PC-9 (cell line): ENCODE measurements around the gene RGS7. TPM values are rescaled to one million over a fixed set of nuclear protein-coding genes. Genes with fewer than 3 reads are reported as not detected.

Experiments used
- BruUV-seq: library from RNA; stranded (reverse); fragments of 400-500 nt; replicated peaks from 2 replicates; lab custom pipeline; 2021; lab: Mats Ljungman, UMichigan
- CTCF ChIA-PET: fragments of 300-600 bp; sonication (Branson Sonifier 250); formaldehyde crosslinking; loops from one replicate; lab custom pipeline; 2022; ENCODE audit warnings: antibody characterized with exemption; lab: Charles Lee
- POLR2A ChIA-PET: fragments of 300-600 bp; sonication (Branson Sonifier 250); formaldehyde crosslinking; loops from one replicate; lab custom pipeline; 2022; ENCODE audit warnings: antibody characterized with exemption; ENCODE audit not compliant: unreplicated experiment; lab: Charles Lee
- DNase-seq, 2 experiments: peaks; one replicate each; pipeline versions ENCODE4 v3.0.0 to v3.0.0-alpha.2; 2015 to 2022; ENCODE audit warnings: mixed read lengths in 1 of 2
- H2AFZ ChIP-seq: fragments of 200-600 bp; sonication (generic); 2 replicates; pipeline ENCODE4 v1.8.1; 2017; ENCODE audit warnings: antibody characterized with exemption
- H3F3A ChIP-seq: fragments of 200-600 bp; sonication (generic); 2 replicates; pipeline ENCODE4 v1.8.1; 2017; ENCODE audit warnings: antibody characterized with exemption, mild to moderate bottlenecking, low read depth; ENCODE audit not compliant: insufficient read depth
- H3K27ac ChIP-seq: fragments of 200-600 bp; sonication (generic); 2 replicates; pipeline ENCODE4 v1.6.1; 2016; ENCODE audit warnings: mixed run types
- H3K27me3 ChIP-seq: fragments of 200-600 bp; sonication (generic); 2 replicates; pipeline ENCODE4 v1.6.1; 2016; ENCODE audit warnings: low read depth, mixed run types; ENCODE audit not compliant: insufficient read depth
- H3K36me3 ChIP-seq: fragments of 200-600 bp; sonication (generic); 2 replicates; pipeline ENCODE4 v1.6.1; 2016; ENCODE audit warnings: low read depth, mixed run types
- H3K4me1 ChIP-seq: fragments of 200-600 bp; sonication (generic); replicated peaks from 2 replicates; pipeline ENCODE4 v1.6.1; 2016; ENCODE audit warnings: mixed run types; ENCODE audit not compliant: insufficient read depth
- H3K4me2 ChIP-seq: fragments of 200-600 bp; sonication (generic); 2 replicates; pipeline ENCODE4 v1.6.1; 2017; ENCODE audit warnings: mixed run types
- H3K4me3 ChIP-seq: fragments of 200-600 bp; sonication (generic); 2 replicates; pipeline ENCODE4 v1.6.1; 2016; ENCODE audit warnings: mixed run types
- H3K79me2 ChIP-seq: fragments of 200-600 bp; sonication (generic); 2 replicates; pipeline ENCODE4 v1.6.1; 2017; ENCODE audit warnings: low read depth, mixed run types
- H3K9me2 ChIP-seq: fragments of 200-600 bp; sonication (generic); 2 replicates; pipeline ENCODE4 v1.8.1; 2017; ENCODE audit warnings: mild to moderate bottlenecking; ENCODE audit not compliant: insufficient read depth
- H3K9me3 ChIP-seq: fragments of 200-600 bp; sonication (generic); 2 replicates; pipeline ENCODE4 v1.8.1; 2016; ENCODE audit warnings: low read depth; ENCODE audit not compliant: insufficient read depth
- H4K20me1 ChIP-seq: fragments of 200-600 bp; sonication (generic); 2 replicates; pipeline ENCODE4 v1.8.1; 2017; ENCODE audit not compliant: insufficient read depth
- EZH2 ChIP-seq: fragments of 200-600 bp; sonication (generic); IDR thresholded peaks from 2 replicates; pipeline ENCODE4 v1.8.0; 2017; ENCODE audit warnings: antibody characterized with exemption, low read depth
- intact Hi-C: fragments of 100-400 bp; cut with micrococcal nuclease; formaldehyde crosslinking; loops from one replicate; pipeline ENCODE4 v1.10.0; 2022; ENCODE audit not compliant: unreplicated experiment
- total RNA-seq: library from RNA; stranded (reverse); gene quantifications from 2 replicates; pipeline ENCODE4 v1.2.3, GENCODE V29; 2021
- TF ChIP-seq, protein P1 (sequence below): fragments of 200-600 bp; sonication (generic); conservative IDR thresholded peaks from 2 replicates; pipeline ENCODE4 v1.6.1; 2017; ENCODE audit warnings: mixed run types, antibody characterized with exemption, mild to moderate bottlenecking, moderate library complexity

RGS7 gene
- total RNA-seq, 1 experiment from 2014 or later: 5.8 TPM

DNA sequence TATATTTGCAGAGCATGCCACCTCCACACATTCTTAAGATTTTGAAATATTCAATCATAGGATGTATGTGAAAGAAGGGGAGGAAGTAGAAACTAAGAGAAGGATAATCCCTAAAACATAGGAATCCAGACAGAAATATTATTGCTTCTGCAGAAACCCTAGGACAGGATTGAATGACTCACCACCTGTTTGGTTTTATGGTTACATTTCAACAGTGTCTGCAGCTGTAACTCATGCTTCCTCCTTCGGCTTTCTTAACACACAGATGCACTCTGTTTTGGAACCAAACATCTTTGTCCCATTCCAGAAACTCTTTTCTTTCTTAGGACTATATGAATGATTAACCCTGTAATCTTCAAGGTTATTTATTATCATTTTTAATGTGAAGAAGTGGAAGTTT lies 20.7 kb downstream of the RGS7 start:
- no TSS peak for BruUV-seq
- TF ChIP-seq, protein P1, sequence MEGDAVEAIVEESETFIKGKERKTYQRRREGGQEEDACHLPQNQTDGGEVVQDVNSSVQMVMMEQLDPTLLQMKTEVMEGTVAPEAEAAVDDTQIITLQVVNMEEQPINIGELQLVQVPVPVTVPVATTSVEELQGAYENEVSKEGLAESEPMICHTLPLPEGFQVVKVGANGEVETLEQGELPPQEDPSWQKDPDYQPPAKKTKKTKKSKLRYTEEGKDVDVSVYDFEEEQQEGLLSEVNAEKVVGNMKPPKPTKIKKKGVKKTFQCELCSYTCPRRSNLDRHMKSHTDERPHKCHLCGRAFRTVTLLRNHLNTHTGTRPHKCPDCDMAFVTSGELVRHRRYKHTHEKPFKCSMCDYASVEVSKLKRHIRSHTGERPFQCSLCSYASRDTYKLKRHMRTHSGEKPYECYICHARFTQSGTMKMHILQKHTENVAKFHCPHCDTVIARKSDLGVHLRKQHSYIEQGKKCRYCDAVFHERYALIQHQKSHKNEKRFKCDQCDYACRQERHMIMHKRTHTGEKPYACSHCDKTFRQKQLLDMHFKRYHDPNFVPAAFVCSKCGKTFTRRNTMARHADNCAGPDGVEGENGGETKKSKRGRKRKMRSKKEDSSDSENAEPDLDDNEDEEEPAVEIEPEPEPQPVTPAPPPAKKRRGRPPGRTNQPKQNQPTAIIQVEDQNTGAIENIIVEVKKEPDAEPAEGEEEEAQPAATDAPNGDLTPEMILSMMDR: no peak
- TF ChIP-seq EZH2: no peak
- H3K9me2 ChIP-seq: no peaks in the 10 kb centered on the region
- H3K27ac ChIP-seq: no peak overlapping the region
- no peaks in the 10 kb centered on the region for H3K9me3 ChIP-seq
- H4K20me1 ChIP-seq: no peaks in the 10 kb centered on the region
- no peaks in the 10 kb centered on the region for H3K79me2 ChIP-seq
- ChIA-PET POLR2A (no interaction called here), CTCF (no interaction called here)
- intact Hi-C loops: no loop called here
- H3K4me1 ChIP-seq: no peaks in the 10 kb centered on the region
- no peak for DNase-seq
- H3F3A ChIP-seq: no peaks in the 10 kb centered on the region
- H3K36me3 ChIP-seq: no peaks in the 10 kb centered on the region
- no peak overlapping the region for H3K4me2 ChIP-seq
- no peak overlapping the region for H2AFZ ChIP-seq
- H3K4me3 ChIP-seq: no peak overlapping the region
- H3K27me3 ChIP-seq: peaks cover 34% of the 10 kb centered on the region

GRCh38 chr1:241332987-241333386 lies 24.0 kb downstream of the RGS7 start:
- CTCF ChIA-PET: interaction anchor here (0.6 kb wide), 1 partner anchor 25 kb away, joined by 3 read pairs; no protein-coding TSS in a partner anchor
- H3K79me2 ChIP-seq: no peaks in the 10 kb centered on the region
- no peaks in the 10 kb centered on the region for H3F3A ChIP-seq
- intact Hi-C loops: no loop called here
- no peaks in the 10 kb centered on the region for H3K9me3 ChIP-seq
- DNase-seq: no peak
- H3K27me3 ChIP-seq: peaks cover 48% of the 10 kb centered on the region
- H3K36me3 ChIP-seq: no peaks in the 10 kb centered on the region
- TF ChIP-seq, protein P1: no peak
- TF ChIP-seq EZH2: no peak
- no peak overlapping the region for H2AFZ ChIP-seq
- H3K4me3 ChIP-seq: no peak overlapping the region
- H4K20me1 ChIP-seq: no peaks in the 10 kb centered on the region
- H3K27ac ChIP-seq: no peak overlapping the region
- no TSS peak for BruUV-seq
- POLR2A ChIA-PET: no interaction called here
- no peaks in the 10 kb centered on the region for H3K9me2 ChIP-seq
- no peaks in the 10 kb centered on the region for H3K4me1 ChIP-seq
- no peak overlapping the region for H3K4me2 ChIP-seq

- H3K27me3 ChIP-seq: peaks cover 48% of the 10 kb centered on the region
- no peaks in the 10 kb centered on the region for H3K9me3 ChIP-seq
- no peak overlapping the region for H3K4me2 ChIP-seq
- no peak overlapping the region for H2AFZ ChIP-seq
- no peak for TF ChIP-seq EZH2
- TF ChIP-seq, protein P1: no peak
- intact Hi-C loops: no loop called here
- no peaks in the 10 kb centered on the region for H3K36me3 ChIP-seq
- H3K4me3 ChIP-seq: no peak overlapping the region
- ChIA-PET CTCF (no interaction called here), POLR2A (no interaction called here)
- H3K9me2 ChIP-seq: no peaks in the 10 kb centered on the region
- no peaks in the 10 kb centered on the region for H3K4me1 ChIP-seq
- no peak for DNase-seq
- no peaks in the 10 kb centered on the region for H3F3A ChIP-seq
- H3K27ac ChIP-seq: no peak overlapping the region
- no TSS peak for BruUV-seq
- H4K20me1 ChIP-seq: no peaks in the 10 kb centered on the region
- no peaks in the 10 kb centered on the region for H3K79me2 ChIP-seq
These were observed 25.0 kb downstream of the RGS7 start for GRCh38 chr1:241332037-241332409.
